ENCODE measurements around the gene PKP2. TPM values are rescaled to one million over a fixed set of nuclear protein-coding genes. Genes with fewer than 3 reads are reported as not detected.

Gene PKP2
- total and polyA plus RNA-seq, 2 of the 8 experiments (the other 6 are each of a cell fraction or from before 2014, with no cell fraction given) = 9.6 to 44.8 TPM

DNA sequence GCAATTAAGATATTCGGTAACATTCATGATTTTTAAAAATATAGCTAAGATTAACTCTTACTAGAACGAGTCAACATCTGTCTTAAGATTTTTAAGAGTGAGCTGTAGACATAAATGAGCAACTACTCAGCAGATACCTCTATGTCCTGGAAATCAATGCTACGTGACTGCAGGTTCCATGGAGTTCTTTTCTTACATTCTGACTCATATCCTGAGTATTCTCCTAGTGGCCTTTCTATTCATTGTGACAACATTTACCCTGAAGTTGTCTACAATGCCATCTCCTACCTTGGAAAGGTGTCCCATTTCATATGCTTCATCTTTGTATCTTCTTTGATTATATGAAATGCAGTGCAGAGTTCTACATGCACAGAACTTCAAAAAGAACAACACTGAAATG lies 59.9 kb downstream of the PKP2 start:
- WGBS, 2 experiments (ENCODE audit: extremely low coverage in 1 of 2, insufficient coverage in 1 of 2, insufficient read length in 1 of 2, insufficient replicate concordance in 2 of 2, low coverage in 1 of 2, low lambda C conversion rate in 2 of 2, missing lambda C conversion rate in 1 of 2) = 89% methylated on average over 3 of the region's 3 CpGs; no CpG with 5 or more reads in 1 of the 2 experiments
- H3K23ac ChIP-seq (ENCODE audit: insufficient read length) = no peak overlapping the region
- H3K23me2 ChIP-seq (ENCODE audit: low read depth, low read length) = no peaks in the 10 kb centered on the region
- H2BK5ac ChIP-seq (ENCODE audit: low read depth, low read length) = no peak overlapping the region
- no peak overlapping the region for H2BK12ac ChIP-seq (ENCODE audit: low read depth, low read length)
- peaks cover 0 to 17% (median 2%) of the 10 kb centered on the region in 4 experiments; a peak in 4 of 8 replicates for H3K36me3 ChIP-seq (ENCODE audit: control insufficient read depth in 2 of 4, insufficient read depth in 4 of 4, low read length in 3 of 4)
- H3K4me3 ChIP-seq (ENCODE audit: extremely low read depth in 1 of 4, insufficient read depth in 2 of 4, low read depth in 3 of 4, low read length in 4 of 4) = no peak overlapping the region
- no peak overlapping the region; a peak in 1 of 4 replicates for H3K4me2 ChIP-seq (ENCODE audit: insufficient read depth in 1 of 2, low read depth in 2 of 2, low read length in 2 of 2)
- peaks cover 0 to 14% (median 3%) of the 10 kb centered on the region in 4 experiments; a peak in 4 of 7 replicates for H3K4me1 ChIP-seq (replicated peaks in 1 of 4; ENCODE audit: control insufficient read depth in 3 of 4, insufficient read depth in 4 of 4, low read length in 3 of 4)
- ChIA-PET CTCF (ENCODE audit: partially characterized antibody) (interaction anchor here (0.9 to 1.9 kb wide), 4 partner anchors 10 to 80 kb away, joined by 3 to 7 read pairs (median 4); no protein-coding TSS in a partner anchor), POLR2A (ENCODE audit: partially characterized antibody) (no interaction called here)
- H3K56ac ChIP-seq (replicated peaks; ENCODE audit: insufficient read length, low read depth, low read length) = no peak overlapping the region
- H2BK20ac ChIP-seq (ENCODE audit: low read length) = no peak overlapping the region
- no peaks in the 10 kb centered on the region for H4K20me1 ChIP-seq (replicated peaks in 1 of 2; ENCODE audit: control insufficient read depth in 1 of 2, insufficient read depth in 2 of 2, low read length in 2 of 2)
- H3K9me3 ChIP-seq (ENCODE audit: insufficient read depth in 2 of 2, low read depth in 1 of 2, low read length in 1 of 2) = no peaks in the 10 kb centered on the region
- H4K8ac ChIP-seq (ENCODE audit: extremely low read depth, insufficient read depth, low read length) = no peak overlapping the region
- H4K91ac ChIP-seq (replicated peaks; ENCODE audit: insufficient read length, low read length) = no peak overlapping the region
- no peak overlapping the region for H3K9ac ChIP-seq (replicated peaks in 1 of 4; ENCODE audit: extremely low read depth in 1 of 4, low read depth in 3 of 4, low read length in 3 of 4)
- no peak for TF ChIP-seq FOSL1 (IDR thresholded peaks at IDR 0.05; ENCODE audit: insufficient read depth, low read depth, low read length)
- no peak for TF ChIP-seq CBX8 (IDR thresholded peaks at IDR 0.05; ENCODE audit: borderline replicate concordance, low read depth, low read length)
- TF ChIP-seq RFX5 (IDR thresholded peaks at IDR 0.05; ENCODE audit: borderline replicate concordance, low read depth, low read length) = no peak
- no peak for TF ChIP-seq CREB1 (IDR thresholded peaks at IDR 0.05)
- no peak for TF ChIP-seq YY1 (IDR thresholded peaks at IDR 0.05; ENCODE audit: low read depth, low read length)
- TF ChIP-seq POLR2A (IDR thresholded peaks at IDR 0.05; ENCODE audit: control extremely low read depth in 1 of 2, low read depth in 2 of 2, low read length in 2 of 2) = no peak
- TF ChIP-seq KDM4A (IDR thresholded peaks at IDR 0.05; ENCODE audit: low read depth, low read length, severe bottlenecking) = no peak
- no peak for TF ChIP-seq NRF1 (IDR thresholded peaks at IDR 0.05; ENCODE audit: low read depth, low read length)
- no peak for TF ChIP-seq KDM1A (IDR thresholded peaks at IDR 0.05; ENCODE audit: borderline replicate concordance, low read length)
- no peak for TF ChIP-seq SP4 (IDR thresholded peaks at IDR 0.05; ENCODE audit: low read length)
- no peak for TF ChIP-seq RAD21 (IDR thresholded peaks at IDR 0.05 in 1 of 2, conservative IDR thresholded peaks at IDR 0.05 in 1 of 2; ENCODE audit: low read depth in 2 of 2, low read length in 2 of 2)
- no peak for TF ChIP-seq POU5F1 (IDR thresholded peaks at IDR 0.05; ENCODE audit: low read depth, low read length)
- TF ChIP-seq, protein P1, sequence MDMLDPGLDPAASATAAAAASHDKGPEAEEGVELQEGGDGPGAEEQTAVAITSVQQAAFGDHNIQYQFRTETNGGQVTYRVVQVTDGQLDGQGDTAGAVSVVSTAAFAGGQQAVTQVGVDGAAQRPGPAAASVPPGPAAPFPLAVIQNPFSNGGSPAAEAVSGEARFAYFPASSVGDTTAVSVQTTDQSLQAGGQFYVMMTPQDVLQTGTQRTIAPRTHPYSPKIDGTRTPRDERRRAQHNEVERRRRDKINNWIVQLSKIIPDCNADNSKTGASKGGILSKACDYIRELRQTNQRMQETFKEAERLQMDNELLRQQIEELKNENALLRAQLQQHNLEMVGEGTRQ (IDR thresholded peaks at IDR 0.05; ENCODE audit: low read length) = no peak
- TF ChIP-seq EP300 (IDR thresholded peaks at IDR 0.05; ENCODE audit: borderline replicate concordance in 1 of 2, low read depth in 2 of 2, low read length in 2 of 2) = no peak
- no peak overlapping the region for H2AFZ ChIP-seq (ENCODE audit: low read length)
- no peak overlapping the region for H3K4ac ChIP-seq (replicated peaks; ENCODE audit: insufficient read length, low read depth, low read length)
- no peak overlapping the region for H2BK15ac ChIP-seq (ENCODE audit: low read length)
- no peak for FAIRE-seq
- H4K5ac ChIP-seq (ENCODE audit: insufficient read length, low read depth, low read length) = no peak overlapping the region
- no peaks in the 10 kb centered on the region for H3K27me3 ChIP-seq (replicated peaks in 1 of 4; ENCODE audit: control insufficient read depth in 3 of 4, extremely low read depth in 1 of 4, insufficient read depth in 3 of 4, low read length in 3 of 4)
- DNase-seq (ENCODE audit: low read depth in 1 of 2, low spot score in 2 of 2) = no peak
- no peaks in the 10 kb centered on the region for H3K79me2 ChIP-seq (ENCODE audit: control insufficient read depth in 1 of 2, insufficient read depth in 2 of 2, low read length in 2 of 2)
- H2BK120ac ChIP-seq (replicated peaks; ENCODE audit: low read depth, low read length) = no peak overlapping the region
- H3K14ac ChIP-seq (ENCODE audit: insufficient read length) = no peak overlapping the region
- H3K18ac ChIP-seq (ENCODE audit: extremely low read depth, low read length) = no peak overlapping the region
- H2AK5ac ChIP-seq (ENCODE audit: low read depth, low read length) = no peak overlapping the region
- H3K79me1 ChIP-seq (ENCODE audit: low read depth, low read length) = no peaks in the 10 kb centered on the region
- H3K27ac ChIP-seq (ENCODE audit: low read depth, low read length) = no peak overlapping the region
